SW480 (cell line): Measurements from ENCODE around the gene PCDH1.
A peak's percentile ranks its signal among the peaks of the same experiment; 100 is the strongest.
"Not testable (repeated sequence)": the region's sequence is repeated elsewhere in the genome, so short reads cannot be mapped to it uniquely, and the experiment has no call there.

Experiments used
- DNase-seq: peaks from one replicate; pipeline ENCODE4 v3.0.0-alpha.2; 2016; ENCODE audit warnings: low spot score

Gene PCDH1

DNA sequence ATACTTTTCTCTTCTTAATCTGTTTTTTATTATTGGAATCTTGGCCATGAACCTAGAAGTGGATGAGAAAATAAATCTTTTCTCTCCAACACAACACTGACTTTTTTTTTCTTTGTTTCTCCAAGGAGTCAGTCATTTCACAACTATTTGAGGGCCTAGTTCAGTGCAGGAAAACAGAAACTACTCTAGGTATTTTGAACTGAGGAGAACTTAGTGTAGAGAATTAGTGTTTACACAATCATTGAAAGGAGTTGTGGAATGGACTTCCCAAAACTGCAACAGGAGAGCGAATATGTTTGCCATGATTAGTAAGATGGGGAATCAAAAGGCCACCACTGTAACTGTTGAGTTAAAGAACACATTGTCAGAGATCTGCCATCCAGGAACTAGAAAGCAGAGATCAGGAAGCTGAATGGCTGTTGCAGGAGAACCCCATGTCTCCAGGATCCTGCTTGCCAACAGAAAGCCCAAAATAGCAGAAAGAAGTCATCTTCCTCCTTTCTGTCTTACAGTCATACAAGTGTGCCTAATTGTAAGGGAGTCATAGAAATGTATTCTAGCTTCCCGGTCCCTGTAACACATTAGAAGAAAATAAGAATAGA is 20.3 kb upstream of the PCDH1 start:
- DNase-seq = no peak

DNA sequence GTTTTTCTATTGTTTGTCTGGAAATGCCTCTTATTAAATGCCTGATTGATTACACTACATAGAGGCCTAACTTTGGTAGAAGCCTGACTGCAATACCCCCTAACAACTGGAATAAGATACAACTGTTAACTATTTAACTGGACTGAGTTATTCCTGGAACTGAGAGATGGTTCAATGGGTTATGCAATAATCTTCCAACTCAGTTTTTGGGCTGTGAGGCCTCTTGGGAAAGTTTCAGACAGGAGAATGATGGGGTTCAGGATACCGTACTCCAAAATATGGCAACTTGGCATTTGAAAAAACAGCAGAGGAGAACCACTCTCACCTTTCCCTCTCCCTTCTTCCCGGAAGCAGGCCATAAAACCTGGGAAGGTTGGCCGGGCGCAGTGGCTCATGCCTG is 19.2 kb upstream of the PCDH1 start:
- DNase-seq = no peak

DNA sequence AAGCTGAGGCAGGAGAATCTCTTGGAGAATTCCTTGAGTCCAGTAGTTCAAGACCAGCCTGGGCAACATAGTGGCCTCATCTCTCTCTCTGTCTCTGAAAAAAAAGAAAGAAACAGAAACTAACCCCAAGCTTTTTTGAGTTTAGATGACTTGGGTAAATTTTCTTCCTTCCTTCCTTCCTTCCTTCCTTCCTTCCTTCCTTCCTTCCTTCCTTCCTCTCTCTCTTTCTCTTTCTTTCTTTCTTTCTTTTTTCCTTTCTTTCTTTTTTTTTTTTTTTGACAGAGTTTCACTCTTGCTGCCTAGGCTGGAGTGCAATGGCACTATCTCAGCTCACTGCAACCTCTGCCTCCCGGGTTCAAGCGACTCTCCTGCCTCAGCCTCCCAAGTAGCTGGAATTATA is 12.2 kb upstream of the PCDH1 start:
- not testable (repeated sequence) for DNase-seq

- no peak for DNase-seq
Measured at GRCh38 chr5:141889282-141889871, 11.2 kb upstream of the PCDH1 start.

GRCh38 chr5:141883892-141884318 is 5.7 kb upstream of the PCDH1 start:
- no peak for DNase-seq

- no peak for DNase-seq
Measured at GRCh38 chr5:141883184-141883891, 5.1 kb upstream of the PCDH1 start.

DNA sequence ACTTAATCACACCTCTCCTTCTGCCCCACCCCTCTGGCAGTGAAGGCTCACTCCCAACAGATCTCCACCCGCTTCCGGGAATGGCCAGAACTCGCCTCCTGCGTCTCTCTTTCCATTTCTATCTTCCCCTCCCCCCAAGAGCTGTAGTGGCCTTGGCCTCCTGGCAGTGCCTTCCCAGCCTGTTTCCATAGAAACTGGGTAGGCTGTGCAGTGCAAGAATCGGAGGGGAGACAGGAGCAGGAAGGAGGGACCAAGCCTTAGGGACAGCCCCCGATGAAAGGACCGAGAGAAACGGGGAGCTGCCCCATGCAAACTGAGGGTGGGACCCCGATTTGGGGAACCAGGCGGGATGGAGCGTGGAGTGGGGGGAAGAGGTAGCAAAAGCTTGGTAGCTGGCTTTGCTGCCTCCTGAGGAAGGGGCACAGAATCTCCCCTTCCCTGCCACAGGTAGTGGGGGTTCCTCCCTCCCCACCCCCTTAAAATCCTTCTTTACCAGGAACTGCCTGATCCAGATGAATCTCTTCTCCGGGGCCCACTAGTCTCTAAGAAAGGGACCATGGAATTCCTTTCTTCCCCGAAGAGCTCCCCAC is 4.5 kb upstream of the PCDH1 start:
- DNase-seq = no peak

DNA sequence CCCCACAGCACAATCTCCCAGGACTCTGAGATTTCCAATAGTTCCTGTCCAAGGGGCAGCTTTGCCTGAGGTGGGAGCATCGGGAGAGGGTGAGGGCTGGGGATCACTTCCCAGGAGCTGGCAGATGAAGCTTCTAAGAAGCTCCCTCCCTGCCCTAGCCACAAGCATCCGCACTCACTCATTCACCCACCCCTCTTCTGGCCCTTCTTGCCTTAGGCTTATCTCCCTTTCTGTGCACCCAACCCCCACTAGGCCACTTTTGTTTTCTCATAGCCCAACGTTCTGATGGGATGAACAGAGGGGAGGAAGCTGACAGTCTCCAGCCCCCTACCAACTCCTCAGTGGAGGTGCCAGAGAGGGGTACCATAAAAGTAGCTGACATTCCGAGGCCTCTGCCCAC is 3.7 kb upstream of the PCDH1 start:
- DNase-seq = no peak

DNA sequence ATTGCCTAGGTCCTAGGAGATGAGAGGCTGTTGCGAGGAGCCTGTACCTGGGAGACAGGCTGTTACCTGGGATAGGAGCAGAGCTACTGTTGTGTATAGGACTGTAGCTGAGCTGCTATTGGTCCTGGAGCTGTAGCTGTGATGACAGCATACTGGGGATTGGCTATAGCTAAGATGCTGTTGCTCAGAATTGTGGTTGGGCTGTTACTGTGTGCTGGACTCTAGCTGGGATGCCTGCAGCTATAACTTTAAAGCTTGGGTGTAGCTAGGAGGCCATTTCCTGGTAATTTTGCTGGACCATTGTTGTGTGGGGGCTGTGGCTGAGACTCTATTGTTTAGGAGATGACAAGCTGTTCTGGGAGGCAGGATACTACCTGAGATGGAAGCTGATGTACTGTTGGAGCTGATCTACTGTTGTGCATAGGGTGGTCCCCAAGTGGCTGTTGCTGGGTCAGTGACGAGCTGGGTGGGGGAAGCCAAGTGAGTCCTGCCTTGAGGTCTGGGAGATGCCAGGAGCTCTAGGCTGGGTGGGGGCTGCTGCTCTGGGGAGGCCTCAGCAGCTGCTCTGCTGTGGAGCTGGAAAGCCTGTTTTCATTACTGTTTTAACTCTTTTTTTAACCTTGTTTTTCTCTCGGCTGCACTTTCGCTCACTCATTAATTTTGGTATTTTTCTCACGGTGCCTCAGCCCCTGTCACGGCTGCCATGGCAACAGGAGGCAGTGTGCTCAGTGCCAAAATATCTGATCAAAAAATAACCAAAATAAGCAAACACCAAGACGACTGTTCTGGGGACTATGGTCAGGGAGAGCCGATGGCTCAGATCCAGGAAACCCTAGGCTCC is 3.0 kb upstream of the PCDH1 start:
- no peak for DNase-seq

DNA sequence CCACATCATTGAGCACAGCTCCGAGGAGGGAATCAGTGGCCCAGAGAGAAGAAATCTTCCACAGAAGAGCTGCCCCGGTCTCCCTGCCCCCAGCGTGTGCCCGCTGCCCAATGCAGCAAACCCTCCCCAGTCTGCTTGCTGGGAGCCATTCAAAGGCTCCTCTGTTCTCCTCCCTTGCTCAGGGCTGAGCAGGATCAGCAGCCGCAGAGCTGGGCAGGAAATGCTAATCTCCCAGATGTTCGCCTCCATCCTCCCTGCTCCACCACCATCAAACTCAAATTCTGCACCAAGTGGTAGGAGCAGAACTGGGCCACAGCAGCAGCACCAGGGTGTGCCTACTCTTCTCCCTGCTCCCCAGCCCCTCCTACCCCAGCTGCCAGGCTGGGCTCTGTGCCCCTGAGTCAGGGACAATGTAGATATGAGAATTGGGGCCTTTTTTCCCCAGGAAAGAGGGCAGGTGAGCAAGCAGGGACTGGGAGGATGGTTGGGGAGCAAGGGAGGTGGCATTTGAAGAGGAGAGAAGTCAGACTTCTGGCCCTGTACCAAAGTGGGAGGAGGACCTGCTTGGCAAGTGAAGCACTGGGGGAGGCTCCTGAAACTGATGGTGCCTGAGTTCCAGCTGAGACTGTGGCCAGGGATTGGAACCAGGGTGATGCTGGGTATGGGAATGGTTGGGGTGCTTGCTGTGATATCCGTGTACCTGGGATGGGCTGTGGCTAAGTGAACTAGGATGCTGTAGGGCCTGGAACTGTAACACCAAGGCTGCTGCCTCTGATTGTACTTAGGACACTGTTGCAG is 1.9 kb upstream of the PCDH1 start:
- no peak for DNase-seq

DNA sequence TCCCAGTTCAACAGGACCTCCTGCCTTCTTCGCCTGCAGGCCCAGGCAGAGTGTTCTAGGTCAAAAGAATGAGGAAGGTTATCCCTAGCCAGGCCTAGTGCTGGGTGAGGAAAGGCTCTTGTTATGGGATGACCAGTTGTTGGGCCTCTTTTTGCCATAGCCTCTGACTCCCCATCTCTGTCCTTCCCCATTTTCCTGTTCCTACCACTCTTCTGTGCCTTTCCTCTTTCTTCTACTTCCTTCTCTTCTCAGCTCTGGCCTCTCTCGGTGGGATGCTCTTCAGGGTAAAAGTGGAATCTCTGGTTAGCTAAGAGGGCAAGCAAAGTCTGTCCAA is 1.2 kb upstream of the PCDH1 start:
- DNase-seq = no peak

GRCh38 chr5:141878711-141879425 is 658 bp upstream of the PCDH1 start:
- peak; percentile 94 for DNase-seq

DNA sequence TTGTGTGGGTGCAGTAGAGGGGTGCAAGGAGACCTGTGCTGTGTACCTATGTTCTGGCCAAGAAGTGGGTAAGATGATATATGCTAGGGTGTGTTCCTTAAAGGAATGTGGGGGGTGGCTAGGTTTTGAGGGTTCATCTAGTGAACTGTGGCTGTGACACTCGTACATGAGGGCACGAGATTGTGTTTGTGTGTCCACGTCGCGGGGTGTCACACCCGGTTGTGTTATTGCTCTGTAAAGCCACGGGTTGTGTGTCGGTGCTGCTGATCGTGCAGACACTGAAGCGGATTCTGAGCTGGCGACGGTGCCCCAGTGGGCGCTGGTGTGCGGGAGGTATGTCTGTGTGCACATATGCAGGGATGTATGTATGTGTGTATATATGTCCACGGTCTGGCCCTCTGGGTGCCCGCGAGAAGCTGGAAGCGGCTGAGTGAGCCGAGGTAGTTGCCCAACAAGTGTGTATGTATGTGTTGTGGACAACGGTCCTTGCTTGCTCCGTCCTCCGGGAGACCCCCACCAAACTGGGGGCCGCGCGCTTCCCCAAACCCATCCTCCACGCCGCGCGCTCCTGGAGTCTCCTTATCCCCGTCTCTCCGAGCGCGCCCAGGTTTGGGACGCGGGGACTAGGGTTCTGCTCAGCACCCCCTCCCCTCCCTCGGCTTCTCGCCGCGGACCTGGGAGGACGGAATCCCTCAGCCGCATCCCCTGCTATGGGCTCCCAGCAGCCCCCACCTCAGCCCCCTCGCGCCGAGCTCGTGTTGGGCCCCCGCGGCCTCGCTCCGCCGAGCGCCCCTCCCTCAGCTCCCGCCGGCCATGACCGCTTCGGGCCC is 639 bp downstream of the PCDH1 start:
- DNase-seq = peak; percentile 80

GRCh38 chr5:141876628-141877355 is 1.4 kb downstream of the PCDH1 start:
- DNase-seq = peak; percentile 78

DNA sequence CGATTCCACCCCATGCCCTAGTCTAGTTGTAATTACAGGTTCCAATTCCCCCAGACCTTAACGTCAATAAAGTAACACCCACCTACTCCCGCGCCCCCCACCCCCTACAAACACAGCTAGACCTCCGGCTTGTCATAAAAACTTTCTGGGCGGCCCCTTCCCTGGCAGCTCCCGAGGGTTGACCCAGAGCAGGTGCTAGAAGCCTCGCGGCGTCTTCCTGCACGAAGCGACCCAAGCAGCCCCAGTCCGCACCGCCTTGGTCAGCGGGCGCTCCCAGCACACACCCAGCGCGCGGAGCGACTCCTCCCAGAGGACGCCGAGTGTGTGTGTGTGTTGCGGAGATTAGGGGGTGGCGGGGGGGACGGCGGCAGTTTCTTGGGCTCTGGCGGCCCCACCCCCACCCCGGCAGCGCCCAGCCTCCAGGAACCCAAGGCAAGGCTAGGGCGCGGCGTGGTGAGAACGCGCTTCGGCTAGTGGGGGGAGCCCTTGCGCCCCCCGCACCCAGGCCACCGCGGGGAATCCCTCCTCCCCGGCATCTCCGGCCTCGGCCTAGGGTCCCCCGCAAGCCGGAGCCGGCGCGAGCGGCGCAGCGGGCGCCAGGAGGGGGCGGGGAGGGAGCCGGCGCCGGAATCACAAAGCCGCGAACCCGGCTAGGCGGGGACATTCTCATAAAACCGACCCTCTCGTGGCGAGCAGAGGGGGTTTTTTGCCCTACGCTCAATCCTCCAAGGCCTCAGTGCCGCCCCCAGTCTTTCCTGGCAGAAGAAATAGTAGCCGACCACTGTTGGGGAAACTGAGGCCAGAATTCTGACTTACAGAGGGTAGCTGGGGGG is 2.2 kb downstream of the PCDH1 start:
- DNase-seq = peak; percentile 70

GRCh38 chr5:141875022-141875740 is 3.0 kb downstream of the PCDH1 start:
- no peak for DNase-seq

GRCh38 chr5:141874262-141874964 is 3.8 kb downstream of the PCDH1 start:
- DNase-seq = no peak
